ENCODE measurements around the gene GIMAP1. TPM values are rescaled to one million over a fixed set of nuclear protein-coding genes. Genes with fewer than 3 reads are reported as not detected.

Gene GIMAP1
- total RNA-seq, 1 experiment from 2014 or later, result 0.10 TPM

GRCh38 chr7:150723467-150723866 lies 7.1 kb downstream of the GIMAP1 start:
- CTCF ChIA-PET, result interaction anchor here (0.9 kb wide), 1 partner anchor 16 kb away, joined by 3 read pairs; no protein-coding TSS in a partner anchor
- RAD21 ChIA-PET (ENCODE audit: low non-redundant PET in 1 of 2, low total read pairs in 2 of 2, uncharacterized antibody in 2 of 2, unreplicated experiment in 2 of 2), result no interaction called here
- H3K9me2 ChIP-seq (ENCODE audit: insufficient read depth), result no peaks in the 10 kb centered on the region
- H3K27ac ChIP-seq (ENCODE audit: low read depth, low read length), result no peak overlapping the region
- H3K79me2 ChIP-seq (ENCODE audit: insufficient read depth, low read length), result no peaks in the 10 kb centered on the region
- no peak overlapping the region for H3K4me2 ChIP-seq (ENCODE audit: low read length)
- no peaks in the 10 kb centered on the region for H4K20me1 ChIP-seq (ENCODE audit: insufficient read depth)
- H3K4me3 ChIP-seq (replicated peaks in 1 of 2; ENCODE audit: low read depth in 1 of 2, low read length in 2 of 2), result no peak overlapping the region
- no peaks in the 10 kb centered on the region for H3K36me3 ChIP-seq (ENCODE audit: control insufficient read depth in 1 of 2, insufficient read depth in 2 of 2, low read length in 2 of 2)
- H3K27me3 ChIP-seq (ENCODE audit: insufficient read depth, low read length), result peaks cover 17% of the 10 kb centered on the region
- POLR2A ChIA-PET, result no interaction called here
- no peak for DNase-seq (ENCODE audit: low read depth, low spot score)
- intact Hi-C loops (cut with micrococcal nuclease), result no loop called here
- no TSS peak for BruUV-seq (replicated peaks)
- no peak for TF ChIP-seq ZBTB33 (IDR thresholded peaks at IDR 0.05; ENCODE audit: extremely low read depth, insufficient replicate concordance, low read length)
- no peak for TF ChIP-seq JUND (IDR thresholded peaks at IDR 0.05)
- no peak for TF ChIP-seq ZNF274 (IDR thresholded peaks at IDR 0.05; ENCODE audit: low read depth, low read length)
- TF ChIP-seq POLR2A (IDR thresholded peaks at IDR 0.05; ENCODE audit: borderline replicate concordance, extremely low read depth, insufficient read depth, insufficient read length), result no peak
- TF ChIP-seq, protein P1, sequence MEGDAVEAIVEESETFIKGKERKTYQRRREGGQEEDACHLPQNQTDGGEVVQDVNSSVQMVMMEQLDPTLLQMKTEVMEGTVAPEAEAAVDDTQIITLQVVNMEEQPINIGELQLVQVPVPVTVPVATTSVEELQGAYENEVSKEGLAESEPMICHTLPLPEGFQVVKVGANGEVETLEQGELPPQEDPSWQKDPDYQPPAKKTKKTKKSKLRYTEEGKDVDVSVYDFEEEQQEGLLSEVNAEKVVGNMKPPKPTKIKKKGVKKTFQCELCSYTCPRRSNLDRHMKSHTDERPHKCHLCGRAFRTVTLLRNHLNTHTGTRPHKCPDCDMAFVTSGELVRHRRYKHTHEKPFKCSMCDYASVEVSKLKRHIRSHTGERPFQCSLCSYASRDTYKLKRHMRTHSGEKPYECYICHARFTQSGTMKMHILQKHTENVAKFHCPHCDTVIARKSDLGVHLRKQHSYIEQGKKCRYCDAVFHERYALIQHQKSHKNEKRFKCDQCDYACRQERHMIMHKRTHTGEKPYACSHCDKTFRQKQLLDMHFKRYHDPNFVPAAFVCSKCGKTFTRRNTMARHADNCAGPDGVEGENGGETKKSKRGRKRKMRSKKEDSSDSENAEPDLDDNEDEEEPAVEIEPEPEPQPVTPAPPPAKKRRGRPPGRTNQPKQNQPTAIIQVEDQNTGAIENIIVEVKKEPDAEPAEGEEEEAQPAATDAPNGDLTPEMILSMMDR (IDR thresholded peaks at IDR 0.05 in 2 of 3, conservative IDR thresholded peaks at IDR 0.05 in 1 of 3; ENCODE audit: borderline replicate concordance in 1 of 3, insufficient read depth in 1 of 3, low read depth in 2 of 3, low read length in 2 of 3), result no peak
- TF ChIP-seq SP1 (IDR thresholded peaks at IDR 0.05; ENCODE audit: low read depth), result no peak
- no peak for TF ChIP-seq SRF (IDR thresholded peaks at IDR 0.05; ENCODE audit: low read depth)
- TF ChIP-seq ZFX (IDR thresholded peaks at IDR 0.05), result no peak
- no peak for TF ChIP-seq RAD21 (IDR thresholded peaks at IDR 0.05; ENCODE audit: low read depth)
- TF ChIP-seq EGR1 (IDR thresholded peaks at IDR 0.05; ENCODE audit: low read depth), result no peak
- TF ChIP-seq POLR2AphosphoS5 (IDR thresholded peaks at IDR 0.05; ENCODE audit: low read depth, low read length), result no peak
- TF ChIP-seq, protein P2, sequence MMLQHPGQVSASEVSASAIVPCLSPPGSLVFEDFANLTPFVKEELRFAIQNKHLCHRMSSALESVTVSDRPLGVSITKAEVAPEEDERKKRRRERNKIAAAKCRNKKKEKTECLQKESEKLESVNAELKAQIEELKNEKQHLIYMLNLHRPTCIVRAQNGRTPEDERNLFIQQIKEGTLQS (IDR thresholded peaks at IDR 0.05), result no peak
- no peak for TF ChIP-seq YY1 (IDR thresholded peaks at IDR 0.05; ENCODE audit: extremely low read depth, insufficient replicate concordance, low read depth, low read length)
- H2AFZ ChIP-seq (ENCODE audit: low read depth, low read length, poor library complexity, severe bottlenecking), result no peak overlapping the region
- H3K4me1 ChIP-seq (ENCODE audit: control insufficient read depth in 1 of 2, insufficient read depth in 2 of 2, low read length in 2 of 2), result no peaks in the 10 kb centered on the region
- ATAC-seq, result no peak
- H3K9ac ChIP-seq (ENCODE audit: low read length), result no peak overlapping the region
- no peaks in the 10 kb centered on the region; a peak in 1 of 4 replicates for H3K9me3 ChIP-seq (ENCODE audit: control insufficient read depth in 1 of 2, insufficient read depth in 1 of 2, low read depth in 1 of 2, low read length in 2 of 2)

Data from HCT116 (cell line).